Breast epithelium (tissue), 3 donors: ENCODE results near the gene CDCA8.

ENCODE experiments used
- POLR2A ChIP-seq: fragments of 450-650 bp; IDR thresholded peaks from one replicate; pipeline ENCODE4 v1.6.1; 2016; ENCODE audit warnings: antibody characterized with exemption, mild to moderate bottlenecking, moderate library complexity
- TF ChIP-seq, protein P1 (sequence below), 3 donors: fragments of 450-650 bp; IDR thresholded peaks; one replicate each; pipeline ENCODE4 v1.5.1; 2016 to 2017; ENCODE audit warnings: antibody characterized with exemption in 3 of 3, mild to moderate bottlenecking in 3 of 3, moderate library complexity in 3 of 3

DNA sequence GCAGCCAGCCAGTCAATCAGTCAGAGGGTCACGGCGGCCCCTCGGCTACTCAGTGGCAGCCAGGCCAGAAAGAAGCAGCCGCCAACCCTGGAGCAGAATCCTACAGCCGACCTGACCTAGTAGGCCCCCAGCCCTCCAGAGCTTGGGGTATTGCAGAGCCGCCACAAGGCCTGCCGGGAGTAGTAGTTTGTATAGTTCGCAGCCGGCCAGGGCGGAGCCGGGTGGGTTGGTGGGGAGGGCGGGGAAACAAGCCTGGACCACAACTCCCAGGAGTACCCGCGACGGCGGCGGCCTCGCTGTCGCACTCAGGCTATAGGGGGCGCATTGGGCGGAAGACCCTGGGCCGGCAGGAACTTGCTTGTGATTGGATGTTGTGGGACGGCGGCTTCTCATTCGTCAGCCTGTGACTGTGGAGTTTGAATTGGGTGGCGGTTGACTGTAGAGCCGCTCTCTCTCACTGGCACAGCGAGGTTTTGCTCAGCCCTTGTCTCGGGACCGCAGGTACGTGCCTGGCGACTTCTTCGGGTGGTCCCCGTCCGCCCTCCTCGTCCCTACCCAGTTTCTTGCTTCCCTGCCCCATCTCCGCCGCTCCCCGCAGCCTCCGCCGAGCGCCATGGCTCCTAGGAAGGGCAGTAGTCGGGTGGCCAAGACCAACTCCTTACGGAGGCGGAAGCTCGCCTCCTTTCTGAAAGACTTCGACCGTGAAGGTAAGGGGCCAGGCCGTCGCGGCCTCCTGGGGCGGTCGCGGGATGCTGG lies at the start of gene CDCA8:
- TF ChIP-seq, protein P1, sequence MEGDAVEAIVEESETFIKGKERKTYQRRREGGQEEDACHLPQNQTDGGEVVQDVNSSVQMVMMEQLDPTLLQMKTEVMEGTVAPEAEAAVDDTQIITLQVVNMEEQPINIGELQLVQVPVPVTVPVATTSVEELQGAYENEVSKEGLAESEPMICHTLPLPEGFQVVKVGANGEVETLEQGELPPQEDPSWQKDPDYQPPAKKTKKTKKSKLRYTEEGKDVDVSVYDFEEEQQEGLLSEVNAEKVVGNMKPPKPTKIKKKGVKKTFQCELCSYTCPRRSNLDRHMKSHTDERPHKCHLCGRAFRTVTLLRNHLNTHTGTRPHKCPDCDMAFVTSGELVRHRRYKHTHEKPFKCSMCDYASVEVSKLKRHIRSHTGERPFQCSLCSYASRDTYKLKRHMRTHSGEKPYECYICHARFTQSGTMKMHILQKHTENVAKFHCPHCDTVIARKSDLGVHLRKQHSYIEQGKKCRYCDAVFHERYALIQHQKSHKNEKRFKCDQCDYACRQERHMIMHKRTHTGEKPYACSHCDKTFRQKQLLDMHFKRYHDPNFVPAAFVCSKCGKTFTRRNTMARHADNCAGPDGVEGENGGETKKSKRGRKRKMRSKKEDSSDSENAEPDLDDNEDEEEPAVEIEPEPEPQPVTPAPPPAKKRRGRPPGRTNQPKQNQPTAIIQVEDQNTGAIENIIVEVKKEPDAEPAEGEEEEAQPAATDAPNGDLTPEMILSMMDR (IDR thresholded peaks at IDR 0.05): peak in 2 of 3 donors; percentile 34 to 38
- TF ChIP-seq POLR2A: no peak
